ENCODE data around the gene QRICH2.
"Not testable (repeated sequence)": the region's sequence is repeated elsewhere in the genome, so short reads cannot be mapped to it uniquely, and the experiment has no call there.

Gene QRICH2

GRCh38 chr17:76346936-76347335, 38.9 kb upstream of the QRICH2 start:
- H3K9ac ChIP-seq (ENCODE audit: low read length); H3K9me3 ChIP-seq (ENCODE audit: control insufficient read depth, insufficient read depth, low read depth, low read length); H3K27me3 ChIP-seq (ENCODE audit: control insufficient read depth, insufficient read depth, low read length); H3K27ac ChIP-seq (ENCODE audit: low read depth, low read length); H3K4me1 ChIP-seq (ENCODE audit: control insufficient read depth, insufficient read depth, low read length); H3K4me3 ChIP-seq (ENCODE audit: low read depth, low read length): not testable (repeated sequence)
- peaks cover 42% of the 10 kb centered on the region for H3K36me3 ChIP-seq (ENCODE audit: control insufficient read depth, insufficient read depth, low read length)

DNA sequence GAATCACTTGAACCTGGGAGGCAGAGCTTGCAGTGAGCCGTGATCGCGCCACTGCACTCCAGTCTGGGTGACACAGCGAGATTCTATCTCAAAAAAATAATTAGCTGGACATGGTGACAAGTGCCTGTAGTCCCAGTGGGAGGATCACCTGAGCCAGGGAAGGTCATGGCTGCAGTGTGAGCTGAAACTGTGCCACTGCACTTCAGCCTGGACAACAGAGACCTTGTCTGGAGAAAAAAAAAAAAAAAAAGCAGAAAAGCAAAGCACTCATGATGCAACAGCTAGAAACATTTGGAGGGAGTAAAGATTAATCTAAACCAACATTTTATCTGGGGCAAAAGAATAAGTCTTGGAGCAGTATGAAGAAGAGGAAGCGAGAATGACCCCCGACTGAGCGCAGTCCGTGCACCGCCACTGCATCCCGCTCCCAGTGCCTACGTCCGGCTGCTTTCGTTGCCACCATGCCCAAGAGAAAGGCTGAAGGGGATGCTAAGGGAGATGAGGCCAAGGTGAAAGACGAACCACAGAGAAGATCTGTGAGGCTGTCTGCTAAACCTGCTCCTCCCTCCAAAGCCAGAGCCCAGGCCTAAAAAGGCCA, 37.4 kb upstream of the QRICH2 start:
- H3K9me3 ChIP-seq (ENCODE audit: control insufficient read depth, insufficient read depth, low read depth, low read length), result no peaks in the 10 kb centered on the region
- H3K9ac ChIP-seq (ENCODE audit: low read length), result no peak overlapping the region
- H3K4me1 ChIP-seq (ENCODE audit: control insufficient read depth, insufficient read depth, low read length), result no peaks in the 10 kb centered on the region
- no peak overlapping the region for H3K4me3 ChIP-seq (ENCODE audit: low read depth, low read length)
- H3K36me3 ChIP-seq (ENCODE audit: control insufficient read depth, insufficient read depth, low read length), result peaks cover 47% of the 10 kb centered on the region
- H3K27ac ChIP-seq (ENCODE audit: low read depth, low read length), result no peak overlapping the region
- no peaks in the 10 kb centered on the region for H3K27me3 ChIP-seq (ENCODE audit: control insufficient read depth, insufficient read depth, low read length)

GRCh38 chr17:76343106-76343505, 35.0 kb upstream of the QRICH2 start:
- Histone ChIP-seq H3K27me3 (ENCODE audit: control insufficient read depth, insufficient read depth, low read length) (no peaks in the 10 kb centered on the region), H3K9ac (ENCODE audit: low read length) (no peak overlapping the region), H3K9me3 (ENCODE audit: control insufficient read depth, insufficient read depth, low read depth, low read length) (no peaks in the 10 kb centered on the region), H3K36me3 (ENCODE audit: control insufficient read depth, insufficient read depth, low read length) (peaks cover 47% of the 10 kb centered on the region), H3K4me1 (ENCODE audit: control insufficient read depth, insufficient read depth, low read length) (no peaks in the 10 kb centered on the region), H3K27ac (ENCODE audit: low read depth, low read length) (no peak overlapping the region), H3K4me3 (ENCODE audit: low read depth, low read length) (no peak overlapping the region)

- Histone ChIP-seq H3K36me3 (ENCODE audit: control insufficient read depth, insufficient read depth, low read length) (peaks cover 34% of the 10 kb centered on the region), H3K9ac (ENCODE audit: low read length) (no peak overlapping the region), H3K4me3 (ENCODE audit: low read depth, low read length) (no peak overlapping the region), H3K4me1 (ENCODE audit: control insufficient read depth, insufficient read depth, low read length) (no peaks in the 10 kb centered on the region), H3K27me3 (ENCODE audit: control insufficient read depth, insufficient read depth, low read length) (no peaks in the 10 kb centered on the region), H3K9me3 (ENCODE audit: control insufficient read depth, insufficient read depth, low read depth, low read length) (no peaks in the 10 kb centered on the region), H3K27ac (ENCODE audit: low read depth, low read length) (no peak overlapping the region)
These were observed 33.2 kb upstream of the QRICH2 start for GRCh38 chr17:76341301-76341700.

GRCh38 chr17:76337413-76337777, 29.3 kb upstream of the QRICH2 start:
- H3K4me1 ChIP-seq (ENCODE audit: control insufficient read depth, insufficient read depth, low read length), result no peaks in the 10 kb centered on the region
- H3K9ac ChIP-seq (ENCODE audit: low read length), result no peak overlapping the region
- peaks cover 10% of the 10 kb centered on the region for H3K36me3 ChIP-seq (ENCODE audit: control insufficient read depth, insufficient read depth, low read length)
- H3K27me3 ChIP-seq (ENCODE audit: control insufficient read depth, insufficient read depth, low read length), result no peaks in the 10 kb centered on the region
- H3K4me3 ChIP-seq (ENCODE audit: low read depth, low read length), result no peak overlapping the region
- no peak overlapping the region for H3K27ac ChIP-seq (ENCODE audit: low read depth, low read length)
- no peaks in the 10 kb centered on the region for H3K9me3 ChIP-seq (ENCODE audit: control insufficient read depth, insufficient read depth, low read depth, low read length)

DNA sequence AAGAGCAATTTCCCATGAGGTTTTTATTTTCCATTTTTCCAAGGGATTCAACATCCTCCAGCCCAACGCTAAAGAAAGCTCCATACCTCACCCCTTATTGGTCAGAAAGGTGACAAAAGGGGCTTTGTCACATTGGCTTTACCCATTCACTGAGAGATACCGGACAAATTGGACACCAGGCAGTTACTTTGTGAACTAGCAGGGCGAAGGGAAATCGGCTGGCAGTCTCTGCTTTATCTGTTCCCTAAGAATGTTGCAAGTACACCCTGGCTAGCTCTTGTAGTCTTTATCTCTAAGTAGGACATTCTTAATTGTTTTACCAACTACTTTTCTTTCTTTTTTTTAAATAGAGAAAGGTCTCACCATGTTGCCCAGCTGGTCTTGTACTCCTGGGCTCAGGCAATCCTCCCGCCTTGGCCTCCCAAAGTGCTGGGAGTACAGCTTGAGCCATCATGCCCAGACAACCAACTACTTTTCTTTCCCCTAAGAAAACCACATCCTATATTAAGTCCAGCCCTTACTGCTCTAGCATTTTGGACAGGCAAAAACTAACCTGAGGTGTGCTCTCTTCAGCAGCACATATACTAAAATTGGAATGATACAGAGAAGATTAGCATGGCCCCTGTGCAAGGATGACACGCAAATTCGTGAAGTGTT, 28.8 kb upstream of the QRICH2 start:
- Histone ChIP-seq H3K27ac (ENCODE audit: low read depth, low read length) (no peak overlapping the region), H3K4me1 (ENCODE audit: control insufficient read depth, insufficient read depth, low read length) (no peaks in the 10 kb centered on the region), H3K9me3 (ENCODE audit: control insufficient read depth, insufficient read depth, low read depth, low read length) (no peaks in the 10 kb centered on the region), H3K9ac (ENCODE audit: low read length) (no peak overlapping the region), H3K4me3 (ENCODE audit: low read depth, low read length) (no peak overlapping the region), H3K36me3 (ENCODE audit: control insufficient read depth, insufficient read depth, low read length) (peaks cover 9% of the 10 kb centered on the region), H3K27me3 (ENCODE audit: control insufficient read depth, insufficient read depth, low read length) (no peaks in the 10 kb centered on the region)

GRCh38 chr17:76335716-76336381, 27.8 kb upstream of the QRICH2 start:
- Histone ChIP-seq H3K4me1 (ENCODE audit: control insufficient read depth, insufficient read depth, low read length) (no peaks in the 10 kb centered on the region), H3K27me3 (ENCODE audit: control insufficient read depth, insufficient read depth, low read length) (no peaks in the 10 kb centered on the region), H3K27ac (ENCODE audit: low read depth, low read length) (no peak overlapping the region), H3K4me3 (ENCODE audit: low read depth, low read length) (no peak overlapping the region), H3K9me3 (ENCODE audit: control insufficient read depth, insufficient read depth, low read depth, low read length) (no peaks in the 10 kb centered on the region), H3K9ac (ENCODE audit: low read length) (no peak overlapping the region), H3K36me3 (ENCODE audit: control insufficient read depth, insufficient read depth, low read length) (peaks cover 15% of the 10 kb centered on the region)

DNA sequence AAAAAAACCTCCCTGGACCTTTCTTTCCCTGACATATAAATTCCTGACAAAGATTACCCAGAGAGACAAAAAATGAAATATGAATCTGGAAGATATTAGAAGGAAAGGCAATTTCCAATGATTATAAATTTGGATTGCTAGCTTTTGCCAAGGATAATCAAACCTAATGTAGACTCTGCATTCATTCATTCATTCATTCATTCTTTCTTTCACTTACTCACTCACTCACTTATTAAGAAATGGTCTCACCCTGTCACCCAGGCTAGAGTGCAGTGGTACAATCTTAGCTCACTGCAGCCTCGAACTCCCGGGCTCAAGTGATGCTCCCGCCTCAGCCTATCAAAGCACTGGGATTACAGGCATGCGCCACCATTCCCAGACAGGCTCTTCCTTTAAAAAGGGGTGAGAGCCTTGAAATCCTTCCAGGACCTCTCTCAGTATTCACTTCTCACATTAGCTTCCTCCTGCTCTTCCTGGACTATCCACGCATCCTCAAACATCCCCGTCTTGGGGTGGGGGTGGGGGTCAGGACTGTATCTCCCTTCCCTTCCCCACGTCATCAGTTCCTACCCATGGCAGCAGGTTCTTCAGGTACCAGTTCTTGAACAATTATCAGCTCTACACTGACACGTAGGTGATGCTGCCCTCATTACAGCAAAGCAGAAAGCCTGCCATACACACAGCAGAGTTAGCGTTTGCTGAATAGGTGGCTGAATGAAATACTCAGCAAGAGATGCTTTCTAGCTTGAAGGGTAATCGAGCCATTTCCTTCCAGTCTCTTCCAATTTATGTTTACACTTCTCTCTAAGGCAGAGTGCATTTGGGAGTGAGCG, 25.8 kb upstream of the QRICH2 start:
- Histone ChIP-seq H3K4me1 (ENCODE audit: control insufficient read depth, insufficient read depth, low read length) (no peaks in the 10 kb centered on the region), H3K27ac (ENCODE audit: low read depth, low read length) (no peak overlapping the region), H3K4me3 (ENCODE audit: low read depth, low read length) (no peak overlapping the region), H3K27me3 (ENCODE audit: control insufficient read depth, insufficient read depth, low read length) (no peaks in the 10 kb centered on the region), H3K36me3 (ENCODE audit: control insufficient read depth, insufficient read depth, low read length) (peaks cover 33% of the 10 kb centered on the region), H3K9me3 (ENCODE audit: control insufficient read depth, insufficient read depth, low read depth, low read length) (no peaks in the 10 kb centered on the region), H3K9ac (ENCODE audit: low read length) (no peak overlapping the region)

- Histone ChIP-seq H3K4me3 (ENCODE audit: low read depth, low read length) (no peak overlapping the region), H3K9me3 (ENCODE audit: control insufficient read depth, insufficient read depth, low read depth, low read length) (no peaks in the 10 kb centered on the region), H3K4me1 (ENCODE audit: control insufficient read depth, insufficient read depth, low read length) (no peaks in the 10 kb centered on the region), H3K36me3 (ENCODE audit: control insufficient read depth, insufficient read depth, low read length) (peaks cover 52% of the 10 kb centered on the region), H3K27ac (ENCODE audit: low read depth, low read length) (no peak overlapping the region), H3K9ac (ENCODE audit: low read length) (no peak overlapping the region), H3K27me3 (ENCODE audit: control insufficient read depth, insufficient read depth, low read length) (no peaks in the 10 kb centered on the region)
These were observed 23.0 kb upstream of the QRICH2 start for GRCh38 chr17:76331083-76331482.

- H3K36me3 ChIP-seq (ENCODE audit: control insufficient read depth, insufficient read depth, low read length), result peaks cover 53% of the 10 kb centered on the region
- H3K9ac ChIP-seq (ENCODE audit: low read length), result no peak overlapping the region
These were observed 21.6 kb upstream of the QRICH2 start for GRCh38 chr17:76329664-76330063.

DNA sequence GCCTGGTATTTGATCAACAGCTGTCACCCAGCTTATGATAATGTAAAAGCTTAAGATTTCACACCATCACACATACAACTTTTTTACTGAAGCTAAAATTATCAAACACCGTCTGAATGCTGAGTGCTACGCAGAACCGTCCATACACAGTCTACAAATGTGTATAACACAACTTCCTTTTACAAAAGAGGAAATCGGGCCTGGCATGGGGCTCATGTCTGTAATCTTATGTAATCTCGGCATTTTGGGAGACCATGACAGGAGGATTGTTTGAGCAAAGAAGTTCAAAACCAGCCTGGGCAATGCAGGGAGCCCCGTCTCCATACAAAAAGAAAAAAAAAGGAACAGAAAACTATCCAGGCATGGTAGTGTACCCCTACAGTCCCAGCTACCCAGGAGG, 19.6 kb upstream of the QRICH2 start:
- Histone ChIP-seq H3K27me3 (ENCODE audit: control insufficient read depth, insufficient read depth, low read length) (no peaks in the 10 kb centered on the region), H3K27ac (ENCODE audit: low read depth, low read length) (no peak overlapping the region), H3K4me1 (ENCODE audit: control insufficient read depth, insufficient read depth, low read length) (no peaks in the 10 kb centered on the region), H3K9me3 (ENCODE audit: control insufficient read depth, insufficient read depth, low read depth, low read length) (no peaks in the 10 kb centered on the region), H3K9ac (ENCODE audit: low read length) (no peak overlapping the region), H3K4me3 (ENCODE audit: low read depth, low read length) (no peak overlapping the region), H3K36me3 (ENCODE audit: control insufficient read depth, insufficient read depth, low read length) (peaks cover 62% of the 10 kb centered on the region)

More at GRCh38 chr17:76329664-76330063, 21.6 kb upstream of the QRICH2 start:
- Histone ChIP-seq H3K4me3 (ENCODE audit: low read depth, low read length) (no peak overlapping the region), H3K27ac (ENCODE audit: low read depth, low read length) (no peak overlapping the region), H3K27me3 (ENCODE audit: control insufficient read depth, insufficient read depth, low read length) (no peaks in the 10 kb centered on the region), H3K4me1 (ENCODE audit: control insufficient read depth, insufficient read depth, low read length) (no peaks in the 10 kb centered on the region), H3K9me3 (ENCODE audit: control insufficient read depth, insufficient read depth, low read depth, low read length) (no peaks in the 10 kb centered on the region)

Measured in HUES6 (cell line).